Dermis microvascular lymphatic vessel endothelial cell (primary cell): ENCODE data around the gene GLIS2. TPM values are rescaled to one million over a fixed set of nuclear protein-coding genes. Genes with fewer than 3 reads are reported as not detected.

ENCODE experiments used
- DNase-seq, 2 donors: peaks; one replicate each; pipeline versions ENCODE4 v3.0.0 to v3.0.0-alpha.2; 2010; ENCODE audit warnings: low read depth in 2 of 2
- total RNA-seq: library from RNA; depleted of rRNA; stranded (reverse); fragments of >200 nt; gene quantifications from 2 replicates; pipeline ENCODE4 v1.2.1, GENCODE V29; 2014

GLIS2 gene
- total RNA-seq, 1 donor from 2014 or later = 0.39 TPM

DNA sequence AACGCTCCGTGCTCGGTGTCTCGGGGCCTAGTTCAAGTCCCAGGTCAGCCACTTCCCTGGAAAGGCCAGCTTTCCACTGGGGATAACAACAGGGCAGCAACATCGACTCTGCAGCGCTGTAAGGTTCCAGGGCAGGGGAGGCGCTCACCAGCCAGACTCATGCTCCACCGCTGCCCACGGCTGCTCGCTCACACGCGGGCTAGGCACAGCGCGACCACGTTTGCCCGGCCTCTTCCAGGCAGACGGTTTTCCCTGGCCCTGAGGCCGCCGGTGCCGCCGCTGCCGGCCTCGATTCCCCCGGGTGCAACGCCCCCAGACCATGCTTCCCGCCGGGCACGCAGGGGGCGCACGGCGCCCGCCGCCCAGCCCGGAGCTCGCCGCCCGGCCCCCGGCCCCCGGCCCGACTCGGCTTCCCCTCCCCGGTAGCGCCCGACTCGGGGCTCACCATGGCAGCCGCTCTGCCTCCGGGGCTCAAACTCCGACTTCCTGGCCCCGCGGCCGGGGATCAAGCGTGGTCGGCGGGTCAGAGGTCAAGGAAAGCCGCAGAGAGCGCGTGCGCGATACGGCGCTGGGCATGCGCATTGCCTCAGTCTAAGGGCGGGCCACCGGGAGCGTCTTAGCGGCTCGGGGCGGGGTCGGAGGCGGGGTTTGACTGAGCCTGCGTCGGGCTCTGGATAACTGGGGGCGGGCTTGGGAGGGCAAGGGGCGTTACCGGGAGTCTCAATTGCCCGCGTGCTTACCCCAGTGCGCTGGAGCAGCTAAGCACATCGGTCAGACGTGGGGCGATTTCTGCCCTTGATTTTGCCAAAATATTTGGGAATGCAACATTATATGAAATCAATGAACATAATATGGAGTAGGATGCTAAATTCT lies 35.2 kb downstream of the GLIS2 start, which contains the start of gene PAM16:
TSS of gene PAM16 (minus strand) at position 535 of the 873 bp plus-strand sequence. CDS start at position 448, 87 bp downstream.
- DNase-seq = peak; percentile 82 to 94

DNA sequence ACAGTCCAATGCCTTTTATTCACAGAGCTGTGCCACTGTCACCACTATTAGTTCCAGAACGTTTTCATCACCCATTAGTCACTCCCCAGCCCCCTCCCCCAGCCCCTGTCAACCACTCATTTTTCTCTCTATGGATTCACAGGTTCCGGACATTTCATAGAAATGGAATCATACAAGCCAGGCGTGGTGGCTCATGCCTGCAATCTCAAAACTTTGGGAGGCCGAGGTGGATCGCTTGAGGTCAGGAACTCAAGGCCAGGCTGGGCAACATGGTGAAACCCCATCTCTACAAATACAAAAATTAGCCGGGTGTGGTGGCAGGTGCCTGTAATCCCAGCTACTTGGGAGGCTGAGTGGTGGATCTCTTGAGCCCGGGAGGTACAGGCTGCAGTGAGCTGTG lies 36.0 kb downstream of the GLIS2 start:
- DNase-seq = peak in 1 of 2 donors; percentile 40

DNA sequence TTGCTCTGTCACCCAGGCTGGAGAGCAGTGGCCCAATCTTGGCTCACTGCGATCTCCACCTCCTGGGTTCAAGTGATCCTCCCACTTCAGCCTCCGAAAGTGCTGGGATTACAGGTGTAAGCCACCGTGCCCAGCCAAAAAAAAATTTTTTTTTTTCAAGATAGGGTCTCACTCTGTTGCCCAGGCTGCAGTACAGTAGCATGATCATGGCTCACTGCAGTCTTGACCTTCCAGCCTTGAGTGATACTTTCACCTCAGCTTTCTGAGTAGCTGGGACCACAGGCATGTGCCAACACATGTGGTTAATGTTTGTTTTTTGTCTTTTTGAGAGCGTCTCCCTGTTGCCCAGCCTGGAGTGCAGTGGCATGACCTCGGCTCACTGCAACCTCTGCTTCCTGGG lies 37.0 kb downstream of the GLIS2 start:
- no peak for DNase-seq

GRCh38 chr16:4353675-4354074 lies 37.8 kb downstream of the GLIS2 start:
- DNase-seq = no peak

DNA sequence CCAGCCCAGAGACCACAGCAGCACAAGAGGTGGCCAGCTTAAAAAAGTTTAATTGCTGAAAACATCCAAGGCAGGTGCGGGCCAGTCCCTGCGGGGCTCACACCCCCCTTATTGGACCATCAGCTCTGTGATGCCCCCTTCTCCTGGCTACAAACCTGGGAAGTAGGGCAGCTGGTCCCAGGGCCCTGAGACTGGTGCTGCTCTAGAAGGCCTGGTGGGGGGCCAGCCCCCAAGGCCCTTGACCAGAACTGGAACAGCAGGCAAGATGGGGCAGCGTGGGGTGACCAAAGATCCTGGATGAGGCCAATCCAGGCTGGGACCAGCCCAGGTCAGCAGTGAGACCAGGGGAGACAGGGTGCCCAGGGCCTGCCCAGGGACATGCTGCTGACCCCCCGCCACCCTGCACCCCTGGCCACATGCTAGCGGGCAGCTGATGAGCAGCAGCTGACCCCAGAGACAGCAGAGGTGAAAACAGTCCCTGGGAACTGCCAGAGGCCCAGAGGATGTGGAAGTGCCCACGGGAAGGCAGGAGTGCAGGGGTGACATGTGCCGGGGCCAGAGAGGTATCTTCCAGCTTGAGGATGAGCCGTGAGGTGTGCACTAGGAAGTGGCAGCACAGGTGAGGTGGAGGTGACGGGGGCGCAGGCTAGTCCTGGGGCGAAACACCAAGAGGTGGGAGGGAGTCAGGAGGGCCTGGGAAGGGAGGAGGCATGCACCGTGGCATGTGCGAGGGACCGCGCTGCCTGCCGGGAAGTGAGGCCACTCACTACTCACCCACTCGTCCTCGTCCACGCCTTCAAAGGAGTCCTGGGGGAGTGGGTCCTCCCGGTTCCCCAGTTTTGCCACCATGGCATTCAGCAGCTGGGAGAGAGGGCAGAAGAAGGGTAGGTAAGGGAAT lies 38.9 kb downstream of the GLIS2 start:
- DNase-seq = no peak

DNA sequence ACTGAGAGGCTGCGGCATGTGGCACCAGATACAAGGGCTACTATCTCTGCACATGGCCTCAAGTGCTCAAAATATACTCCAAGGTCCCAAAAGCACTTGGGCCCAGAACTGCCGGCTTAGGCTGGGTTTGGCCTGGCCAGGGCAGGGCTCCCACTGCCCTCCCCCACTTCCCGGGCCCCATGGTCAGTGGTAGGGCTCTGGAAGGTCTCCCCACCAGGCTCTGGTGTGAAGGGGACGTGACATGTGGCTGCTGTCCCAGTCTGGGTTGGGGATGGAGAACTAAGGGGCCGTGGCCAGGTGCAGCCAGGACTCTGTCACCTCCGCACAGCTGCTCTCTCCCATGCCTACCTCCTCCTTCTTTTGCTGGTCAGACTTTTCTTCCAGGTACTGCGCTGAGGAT lies 41.0 kb downstream of the GLIS2 start:
- DNase-seq = no peak

DNA sequence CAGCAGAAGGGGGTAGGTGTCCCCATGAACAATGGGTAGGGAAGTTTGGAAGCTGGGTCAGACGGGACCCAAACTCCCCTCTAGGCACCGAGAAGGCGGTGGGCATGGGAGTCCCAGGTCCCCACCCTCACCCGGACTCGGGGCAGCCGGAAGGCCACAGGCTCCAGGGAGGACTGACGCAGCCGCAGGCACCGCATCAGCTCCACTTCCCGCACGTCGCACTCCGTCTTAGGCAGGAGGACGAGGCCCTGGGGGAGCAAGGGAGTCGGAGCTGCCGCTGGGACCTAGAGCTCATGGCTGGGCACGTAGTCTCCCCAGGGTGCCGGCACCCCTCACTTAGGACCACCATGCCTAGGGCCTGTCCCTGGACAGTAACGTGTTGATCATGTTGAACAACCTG lies 42.4 kb downstream of the GLIS2 start:
- DNase-seq = no peak

DNA sequence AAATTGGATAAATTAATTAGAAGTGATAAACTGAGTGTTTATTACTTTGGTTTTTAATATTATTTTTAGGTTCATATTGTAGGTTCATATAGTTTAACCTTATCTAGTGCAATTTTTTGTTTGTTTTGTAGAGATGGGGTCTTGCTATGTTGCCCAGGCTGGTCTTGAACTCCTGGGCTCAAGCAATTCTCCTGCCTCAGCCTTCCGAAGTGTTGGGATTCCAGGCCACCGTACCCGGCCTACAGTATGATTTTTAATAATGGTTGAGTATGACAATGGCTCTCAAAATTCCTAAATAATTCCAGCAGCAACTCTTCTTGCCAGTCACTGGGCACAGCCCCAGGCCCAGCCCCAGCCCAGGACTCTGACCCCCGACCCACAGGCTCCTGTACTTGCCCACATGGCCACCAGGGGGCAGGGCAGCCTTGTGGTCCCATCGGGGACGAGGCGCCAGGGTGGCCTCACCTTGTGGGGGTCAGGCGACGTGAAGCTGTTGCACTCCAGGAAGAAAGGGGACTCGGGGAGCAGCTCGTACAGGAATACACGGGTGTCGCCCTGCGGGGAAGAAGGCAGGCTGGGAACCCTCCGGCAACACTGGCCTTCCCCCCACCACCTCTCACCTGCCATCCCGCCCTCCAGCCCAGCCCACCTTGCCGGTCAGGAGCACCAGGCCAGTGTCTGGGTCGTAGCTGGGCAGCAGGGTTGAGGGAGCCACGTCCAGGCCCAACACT lies 43.1 kb downstream of the GLIS2 start:
- DNase-seq = peak in 1 of 2 donors; percentile 35

GRCh38 chr16:4359914-4360313 lies 44.0 kb downstream of the GLIS2 start:
- no peak for DNase-seq

GRCh38 chr16:4360538-4361021 lies 44.7 kb downstream of the GLIS2 start:
- no peak for DNase-seq

GRCh38 chr16:4361033-4361943 lies 45.4 kb downstream of the GLIS2 start:
- DNase-seq = no peak

- DNase-seq = no peak
Observed at GRCh38 chr16:4361944-4362311, 46.1 kb downstream of the GLIS2 start.

- no peak for DNase-seq
Observed at GRCh38 chr16:4362476-4363135, 46.7 kb downstream of the GLIS2 start.

DNA sequence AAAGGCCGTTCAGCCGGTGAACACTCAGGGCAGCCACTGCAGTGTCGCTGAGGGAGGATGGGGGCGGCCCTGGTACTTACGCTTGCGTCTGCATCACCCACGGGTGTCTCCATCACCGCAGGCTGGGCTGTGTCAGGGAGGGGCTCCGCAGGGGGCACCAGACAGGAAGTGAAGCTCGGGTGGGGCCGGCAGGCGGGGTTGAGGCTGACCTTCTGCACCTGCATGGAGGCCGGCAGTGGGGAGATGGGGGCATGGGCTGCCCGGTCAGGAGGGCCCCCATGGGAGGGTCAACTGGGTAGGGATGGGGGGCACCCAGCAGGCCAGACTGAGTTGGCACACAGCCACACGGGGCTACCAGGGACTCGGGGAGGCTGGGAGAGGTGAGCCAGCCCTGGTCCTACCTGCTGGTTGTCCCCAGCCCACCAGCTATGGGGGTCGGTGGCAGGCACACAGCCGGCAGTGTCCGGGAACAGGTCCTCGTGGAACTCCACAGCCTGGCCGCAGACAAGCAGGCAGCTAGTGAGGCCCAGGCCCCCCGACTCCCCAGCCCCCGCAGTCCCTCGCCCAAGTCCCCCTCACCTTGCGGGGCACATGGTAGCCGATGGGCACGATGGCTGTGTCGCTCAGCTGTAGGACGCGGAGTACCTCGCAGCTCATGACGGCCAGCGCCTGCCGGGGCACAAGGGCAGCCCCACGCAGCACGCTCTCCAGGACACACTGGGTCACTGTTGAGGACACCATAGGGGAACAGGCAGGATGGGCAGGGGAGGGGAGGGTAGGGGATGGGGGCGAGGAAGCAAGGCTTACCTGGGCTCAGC lies 48.5 kb downstream of the GLIS2 start:
- no peak for DNase-seq

- DNase-seq = no peak
Observed at GRCh38 chr16:4365014-4365406, 49.1 kb downstream of the GLIS2 start.

DNA sequence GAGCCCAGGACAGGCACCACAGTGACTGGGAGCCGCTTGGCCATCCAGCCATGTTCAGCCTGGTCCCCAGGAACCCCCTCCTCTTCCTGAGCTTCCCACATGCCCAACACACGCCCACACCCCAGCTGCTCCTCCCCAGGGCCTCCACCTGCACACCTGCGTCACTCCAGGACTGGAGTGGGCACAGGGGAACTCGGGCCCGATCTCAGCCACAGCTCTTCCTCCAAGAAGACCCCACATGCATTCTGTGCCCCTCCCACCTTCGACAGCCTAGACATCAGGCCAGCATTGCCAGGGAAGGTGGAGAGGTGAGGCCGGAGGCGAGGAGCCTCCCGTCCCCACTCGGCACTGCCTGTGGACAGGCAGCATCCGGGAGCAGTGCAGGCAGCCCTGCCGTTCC lies 49.7 kb downstream of the GLIS2 start:
- no peak for DNase-seq

DNA sequence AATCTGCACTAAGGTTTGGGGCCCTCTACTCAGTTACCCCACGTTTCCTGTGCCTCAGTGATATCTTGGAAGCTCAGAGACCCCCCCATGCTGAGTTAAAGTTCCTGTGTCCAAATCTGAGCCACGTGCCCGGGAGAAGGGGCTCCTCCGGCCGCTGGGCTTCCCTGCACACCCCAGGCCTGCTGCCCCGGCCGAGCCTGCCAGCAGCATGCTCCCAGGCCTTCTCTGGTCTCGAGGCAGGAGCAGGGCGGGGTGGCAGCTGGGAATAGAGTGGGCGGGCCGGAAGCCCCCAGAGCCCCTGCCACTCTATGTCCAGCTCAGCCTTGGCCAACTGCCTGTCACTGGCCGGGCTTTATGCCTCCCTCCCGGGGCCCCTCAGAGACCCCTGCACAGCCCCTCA lies 50.1 kb downstream of the GLIS2 start:
- DNase-seq = no peak

DNA sequence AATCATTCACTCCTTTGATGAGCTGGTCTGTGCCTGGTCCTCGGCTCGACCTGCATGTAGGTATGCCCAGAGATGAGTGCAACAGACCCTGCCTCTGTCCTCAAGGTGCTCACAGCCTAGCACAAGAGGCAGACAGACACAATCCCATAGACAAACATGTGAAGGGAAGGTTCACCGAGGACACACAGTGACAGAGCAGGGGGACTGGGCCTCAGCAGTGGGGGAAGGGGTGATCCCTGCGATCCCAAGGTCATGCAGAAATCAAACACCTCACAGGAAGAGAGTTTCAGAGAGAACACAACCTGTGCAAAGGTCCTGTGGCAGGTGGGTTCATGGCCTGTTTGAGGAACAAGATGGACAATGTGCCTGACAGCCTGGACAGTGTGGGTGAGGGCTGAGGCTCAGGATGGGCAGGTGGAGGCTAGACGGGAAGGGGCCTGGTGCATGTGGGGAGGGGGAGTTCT lies 51.6 kb downstream of the GLIS2 start:
- DNase-seq = no peak
